Measurements from ENCODE around the gene DDAH1. TPM values are rescaled to one million over a fixed set of nuclear protein-coding genes. Genes with fewer than 3 reads are reported as not detected.
A peak's percentile ranks its signal among the peaks of the same experiment; 100 is the strongest.
"Not testable (repeated sequence)": the region's sequence is repeated elsewhere in the genome, so short reads cannot be mapped to it uniquely, and the experiment has no call there.

DDAH1 gene
- total RNA-seq = 10 to 100 TPM in 2 of 4 donors, 1 to 10 TPM in 2; 8.3 to 21.1 (median 13.3) TPM

DNA sequence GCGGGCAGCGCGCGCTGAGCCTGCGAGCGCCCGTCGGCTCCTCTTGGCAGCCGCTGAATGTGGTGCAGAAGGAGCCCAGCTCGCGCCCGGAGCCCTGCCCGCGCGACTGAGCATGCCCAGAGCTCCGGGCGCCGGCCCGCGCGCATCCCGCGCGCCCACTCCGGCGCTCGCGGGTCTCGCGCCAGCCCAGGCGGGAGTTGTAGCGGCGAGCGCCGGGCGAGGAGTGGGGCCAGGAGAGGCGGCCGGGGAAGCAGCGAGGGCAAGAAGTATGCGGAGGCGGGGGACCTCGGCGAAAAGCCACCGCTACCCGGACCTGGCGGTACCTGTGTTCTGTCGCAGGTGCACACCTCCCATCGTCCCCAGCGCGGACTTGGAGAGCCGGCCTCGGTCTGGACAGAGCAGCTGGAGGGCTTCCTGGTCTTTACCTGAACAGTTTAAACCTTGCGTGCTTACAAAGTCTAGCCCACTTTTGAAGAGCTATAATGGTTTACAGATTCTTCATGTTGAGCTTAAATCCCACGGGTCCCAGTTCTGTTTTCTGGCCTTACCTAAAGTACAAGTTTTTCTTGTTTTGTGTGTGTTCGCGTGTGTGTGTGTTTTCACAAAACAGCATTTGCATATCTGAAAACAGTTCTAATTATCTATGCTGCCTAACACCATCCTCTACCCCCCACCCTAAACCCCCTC lies at the start of gene DDAH1:
Gene DDAH1, minus strand, starts transcription at position 61 of the 687 bp plus-strand sequence. CDS start 114 bp downstream, outside the sequence.
- peak within 1 kb of the TSS; percentile 60 for H3K4me3 ChIP-seq (ENCODE audit: low read depth, poor library complexity, severe bottlenecking)
- peak in 1 of 2 donors; percentile 89 for DNase-seq (ENCODE audit: low spot score in 2 of 2)
- TF ChIP-seq, protein P1, sequence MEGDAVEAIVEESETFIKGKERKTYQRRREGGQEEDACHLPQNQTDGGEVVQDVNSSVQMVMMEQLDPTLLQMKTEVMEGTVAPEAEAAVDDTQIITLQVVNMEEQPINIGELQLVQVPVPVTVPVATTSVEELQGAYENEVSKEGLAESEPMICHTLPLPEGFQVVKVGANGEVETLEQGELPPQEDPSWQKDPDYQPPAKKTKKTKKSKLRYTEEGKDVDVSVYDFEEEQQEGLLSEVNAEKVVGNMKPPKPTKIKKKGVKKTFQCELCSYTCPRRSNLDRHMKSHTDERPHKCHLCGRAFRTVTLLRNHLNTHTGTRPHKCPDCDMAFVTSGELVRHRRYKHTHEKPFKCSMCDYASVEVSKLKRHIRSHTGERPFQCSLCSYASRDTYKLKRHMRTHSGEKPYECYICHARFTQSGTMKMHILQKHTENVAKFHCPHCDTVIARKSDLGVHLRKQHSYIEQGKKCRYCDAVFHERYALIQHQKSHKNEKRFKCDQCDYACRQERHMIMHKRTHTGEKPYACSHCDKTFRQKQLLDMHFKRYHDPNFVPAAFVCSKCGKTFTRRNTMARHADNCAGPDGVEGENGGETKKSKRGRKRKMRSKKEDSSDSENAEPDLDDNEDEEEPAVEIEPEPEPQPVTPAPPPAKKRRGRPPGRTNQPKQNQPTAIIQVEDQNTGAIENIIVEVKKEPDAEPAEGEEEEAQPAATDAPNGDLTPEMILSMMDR (IDR thresholded peaks at IDR 0.05) = no peak
- TF ChIP-seq POLR2A (IDR thresholded peaks at IDR 0.05) = no peak
- 2 to 3% methylated on average over 27 to 54 of the region's 56 CpGs for WGBS, 2 donors
- intact Hi-C loops (cut with DNase I; ENCODE audit: low total_unique reads) = no loop called here

DNA sequence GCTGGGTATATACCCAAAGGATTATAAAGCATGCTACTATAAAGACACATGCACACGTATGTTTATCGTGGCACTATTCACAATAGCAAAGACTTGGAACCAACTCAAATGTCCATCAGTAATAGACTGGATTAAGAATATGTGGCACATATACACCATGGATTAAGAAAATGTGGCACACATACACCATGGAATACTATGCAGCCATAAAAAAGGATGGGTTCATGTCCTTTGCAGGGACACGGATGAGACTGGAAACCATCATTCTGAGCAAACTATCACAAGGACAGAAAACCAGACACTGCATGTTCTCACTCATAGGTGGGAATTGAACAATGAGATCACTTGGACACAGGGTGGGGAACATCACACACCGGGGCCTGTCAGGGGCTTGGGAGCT lies 49.0 kb upstream of the DDAH1 start:
- H3K4me3 ChIP-seq (ENCODE audit: low read depth, poor library complexity, severe bottlenecking); DNase-seq (ENCODE audit: low spot score in 2 of 2); intact Hi-C loops (cut with DNase I; ENCODE audit: low total_unique reads): not testable (repeated sequence)
- WGBS, 2 donors = 94 to 98% methylated on average over 4 of the region's 4 CpGs

DNA sequence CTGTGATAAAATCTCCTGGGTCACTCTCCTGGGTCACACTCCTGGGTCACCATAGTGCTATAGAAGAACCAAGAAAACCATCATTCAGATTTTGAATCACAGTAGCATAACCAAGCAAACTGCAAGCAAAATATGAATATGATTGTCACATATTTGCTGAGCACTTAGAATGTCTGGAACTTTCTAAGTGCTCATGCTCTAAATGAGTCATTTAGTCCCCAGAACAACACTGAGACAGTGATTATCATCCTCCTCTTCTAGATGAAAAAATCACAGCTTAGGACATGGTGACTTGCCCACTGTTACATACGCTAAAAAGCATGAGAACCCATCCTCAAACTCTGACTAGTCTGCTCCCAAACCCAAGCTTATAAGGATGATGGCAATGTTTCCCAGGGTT lies 39.5 kb upstream of the DDAH1 start:
- DNase-seq (ENCODE audit: low spot score in 2 of 2) = no peak
- 82 to 83% methylated on average over 1 of the region's 1 CpG for WGBS, 2 donors
- TF ChIP-seq, protein P1 (IDR thresholded peaks at IDR 0.05) = no peak
- TF ChIP-seq POLR2A (IDR thresholded peaks at IDR 0.05) = no peak
- H3K4me3 ChIP-seq (ENCODE audit: low read depth, poor library complexity, severe bottlenecking) = no peak overlapping the region
- intact Hi-C loops (cut with DNase I; ENCODE audit: low total_unique reads) = loop anchor here (10.0 kb wide), 1 partner anchor 80 kb away; the partner anchor contains the start of gene CCN1

DNA sequence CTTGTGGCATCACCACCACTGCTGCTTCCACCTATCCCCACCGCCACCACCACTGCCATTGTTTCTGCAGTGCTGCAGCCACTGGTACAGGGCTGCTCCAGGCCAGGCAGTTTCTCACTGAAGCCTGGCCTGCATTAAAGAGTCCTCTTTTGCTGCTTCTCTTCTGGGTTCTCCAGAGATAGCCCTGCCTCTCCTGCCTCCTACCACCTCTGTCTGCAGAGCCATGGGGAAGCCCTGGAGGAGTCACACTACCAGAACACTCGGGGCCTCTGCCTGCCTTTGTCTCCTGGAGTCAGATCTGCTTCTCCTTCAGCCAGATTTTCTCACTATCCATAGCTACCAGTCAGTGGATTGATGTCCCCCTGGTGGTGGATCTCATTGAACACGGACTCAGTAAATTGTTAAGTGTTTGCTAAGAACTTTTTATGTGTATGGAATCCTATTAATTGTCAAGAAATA lies 37.7 kb upstream of the DDAH1 start:
- intact Hi-C loops (cut with DNase I; ENCODE audit: low total_unique reads) = loop anchor here (10.0 kb wide), 1 partner anchor 82 kb away; the partner anchor contains the start of gene CCN1
- H3K4me3 ChIP-seq (ENCODE audit: low read depth, poor library complexity, severe bottlenecking) = no peak overlapping the region
- WGBS, 2 donors = 42 to 44% methylated on average over 3 of the region's 3 CpGs
- DNase-seq (ENCODE audit: low spot score in 2 of 2) = peak in 1 of 2 donors; percentile 50
- TF ChIP-seq POLR2A (IDR thresholded peaks at IDR 0.05) = no peak
- TF ChIP-seq, protein P1 (IDR thresholded peaks at IDR 0.05) = no peak

DNA sequence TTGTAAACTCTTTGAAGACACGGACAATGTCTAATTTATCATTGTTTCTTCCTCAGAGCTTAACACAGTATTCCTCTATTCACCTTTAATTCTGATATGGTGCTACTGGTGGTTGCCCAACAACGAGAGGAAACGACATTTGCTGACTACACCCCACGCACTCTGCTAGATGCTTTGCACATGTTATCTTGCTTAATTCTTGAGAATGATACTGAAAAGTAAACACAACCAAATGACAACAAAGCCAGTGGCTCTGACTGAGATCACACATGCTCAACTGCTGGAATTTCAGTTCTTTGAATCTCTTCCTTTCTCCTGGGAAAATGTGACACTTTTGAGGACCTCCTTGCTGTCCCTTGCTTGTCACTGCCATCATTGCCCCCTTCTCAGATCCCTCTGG lies 37.2 kb upstream of the DDAH1 start:
- DNase-seq (ENCODE audit: low spot score in 2 of 2) = no peak
- WGBS, 2 donors = 61 to 72% methylated on average over 4 of the region's 4 CpGs
- intact Hi-C loops (cut with DNase I; ENCODE audit: low total_unique reads) = loop anchor here (10.0 kb wide), 1 partner anchor 83 kb away; the partner anchor contains the start of gene CCN1
- H3K4me3 ChIP-seq (ENCODE audit: low read depth, poor library complexity, severe bottlenecking) = no peak overlapping the region
- no peak for TF ChIP-seq POLR2A (IDR thresholded peaks at IDR 0.05)
- TF ChIP-seq, protein P1 (IDR thresholded peaks at IDR 0.05) = no peak

DNA sequence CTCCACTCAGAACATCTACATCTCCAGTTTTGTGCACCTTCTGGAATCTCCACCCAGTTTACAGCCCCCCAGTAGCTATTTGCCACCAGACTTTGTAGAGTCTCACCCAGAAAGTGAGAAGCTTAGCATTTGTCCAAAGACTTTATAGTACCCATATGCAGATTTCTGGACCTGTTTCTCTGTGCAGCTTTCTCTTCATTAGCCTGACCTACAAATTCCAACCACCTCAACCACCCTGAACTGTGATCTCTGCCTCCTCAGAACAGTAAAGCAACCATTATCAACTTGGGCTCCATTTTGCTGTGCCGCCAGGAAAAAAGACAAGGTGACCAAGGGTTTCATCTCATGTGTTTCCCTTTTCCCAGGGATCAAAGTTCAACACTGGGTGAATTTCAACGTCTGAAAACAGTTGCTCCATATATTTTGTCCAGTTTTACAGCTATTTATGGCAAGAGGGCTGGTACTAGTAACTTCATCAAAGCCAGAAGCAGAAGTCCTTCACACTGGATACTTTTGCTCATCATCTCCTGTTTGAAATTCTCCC lies 36.5 kb upstream of the DDAH1 start:
- intact Hi-C loops (cut with DNase I; ENCODE audit: low total_unique reads) = loop anchor here (10.0 kb wide), 1 partner anchor 83 kb away; the partner anchor contains the start of gene CCN1
- WGBS, 2 donors = 87 to 94% methylated on average over 2 of the region's 2 CpGs

More for the DNA sequence above, 36.5 kb upstream of the DDAH1 start:
- TF ChIP-seq POLR2A (IDR thresholded peaks at IDR 0.05) = no peak
- TF ChIP-seq, protein P1 (IDR thresholded peaks at IDR 0.05) = no peak
- no peak for DNase-seq (ENCODE audit: low spot score in 2 of 2)
- no peak overlapping the region for H3K4me3 ChIP-seq (ENCODE audit: low read depth, poor library complexity, severe bottlenecking)
